ENCODE measurements around the gene KDM4C.

DNA sequence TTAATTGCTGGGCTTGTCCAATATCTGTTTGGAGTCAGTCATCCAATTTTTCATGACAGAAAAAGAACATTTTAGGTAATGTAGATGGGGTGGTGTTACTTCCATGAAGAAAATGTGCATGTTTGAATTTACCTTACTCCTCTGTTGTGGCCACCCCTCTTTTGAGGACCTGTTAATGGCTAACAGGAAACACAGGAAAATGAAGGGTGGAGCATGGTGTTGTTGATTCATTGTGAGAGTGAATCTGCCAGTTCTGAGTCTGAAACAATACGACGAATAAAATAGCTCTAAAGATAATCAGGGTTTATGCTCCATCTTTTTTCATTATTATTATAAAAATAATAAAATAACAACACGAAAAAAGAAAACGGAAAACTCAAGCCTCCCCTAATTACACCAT, 335.3 kb downstream of the KDM4C start:
- TF ChIP-seq, protein P1, sequence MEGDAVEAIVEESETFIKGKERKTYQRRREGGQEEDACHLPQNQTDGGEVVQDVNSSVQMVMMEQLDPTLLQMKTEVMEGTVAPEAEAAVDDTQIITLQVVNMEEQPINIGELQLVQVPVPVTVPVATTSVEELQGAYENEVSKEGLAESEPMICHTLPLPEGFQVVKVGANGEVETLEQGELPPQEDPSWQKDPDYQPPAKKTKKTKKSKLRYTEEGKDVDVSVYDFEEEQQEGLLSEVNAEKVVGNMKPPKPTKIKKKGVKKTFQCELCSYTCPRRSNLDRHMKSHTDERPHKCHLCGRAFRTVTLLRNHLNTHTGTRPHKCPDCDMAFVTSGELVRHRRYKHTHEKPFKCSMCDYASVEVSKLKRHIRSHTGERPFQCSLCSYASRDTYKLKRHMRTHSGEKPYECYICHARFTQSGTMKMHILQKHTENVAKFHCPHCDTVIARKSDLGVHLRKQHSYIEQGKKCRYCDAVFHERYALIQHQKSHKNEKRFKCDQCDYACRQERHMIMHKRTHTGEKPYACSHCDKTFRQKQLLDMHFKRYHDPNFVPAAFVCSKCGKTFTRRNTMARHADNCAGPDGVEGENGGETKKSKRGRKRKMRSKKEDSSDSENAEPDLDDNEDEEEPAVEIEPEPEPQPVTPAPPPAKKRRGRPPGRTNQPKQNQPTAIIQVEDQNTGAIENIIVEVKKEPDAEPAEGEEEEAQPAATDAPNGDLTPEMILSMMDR (IDR thresholded peaks at IDR 0.05): no peak
- TF ChIP-seq EZH2 (IDR thresholded peaks at IDR 0.05) (no peak), EZH2phosphoT487 (IDR thresholded peaks at IDR 0.05) (no peak)

All from neural progenitor cell (in vitro differentiated cells).